ENCODE measurements around the gene MYL11. TPM values are rescaled to one million over a fixed set of nuclear protein-coding genes. Genes with fewer than 3 reads are reported as not detected.
A peak's percentile ranks its signal among the peaks of the same experiment; 100 is the strongest.
"Not testable (repeated sequence)": the region's sequence is repeated elsewhere in the genome, so short reads cannot be mapped to it uniquely, and the experiment has no call there.

The MYL11 gene, protein sequence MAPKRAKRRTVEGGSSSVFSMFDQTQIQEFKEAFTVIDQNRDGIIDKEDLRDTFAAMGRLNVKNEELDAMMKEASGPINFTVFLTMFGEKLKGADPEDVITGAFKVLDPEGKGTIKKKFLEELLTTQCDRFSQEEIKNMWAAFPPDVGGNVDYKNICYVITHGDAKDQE
- 0.85 TPM for total RNA-seq (ENCODE audit: unreplicated experiment)
- long read RNA-seq: 0 reads

DNA sequence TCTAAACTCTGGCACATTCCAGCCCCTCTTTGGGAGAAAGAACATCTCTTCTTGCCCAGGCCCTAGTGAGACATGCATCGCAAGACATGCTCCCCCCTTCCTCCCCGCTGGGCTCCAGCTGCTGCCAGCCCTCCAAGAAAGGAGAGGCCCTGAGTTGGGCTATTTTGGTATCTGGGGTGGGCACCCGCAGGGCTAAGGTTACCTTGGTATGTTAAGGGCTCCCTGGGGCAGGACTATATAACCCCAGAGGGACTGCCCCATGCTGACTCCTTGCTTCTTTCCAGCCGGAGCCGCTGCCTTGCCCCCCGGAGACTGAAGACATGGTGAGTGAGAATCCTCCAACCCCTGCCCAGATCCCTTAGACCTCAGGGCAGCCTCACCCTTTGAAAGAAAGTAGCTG is at the start of gene MYL11:
MYL11 (plus strand) TSS at position 265 of the 400 bp plus-strand sequence; CDS start at position 321, 56 bp downstream.
- no peak within 1 kb of the TSS for H3K4me3 Mint-ChIP-seq (ENCODE audit: unreplicated experiment)
- no peaks in the 10 kb centered on the region for H3K9me3 Mint-ChIP-seq (ENCODE audit: unreplicated experiment)
- peak within 1 kb of the TSS; percentile 42 for H3K27ac Mint-ChIP-seq (ENCODE audit: unreplicated experiment)

GRCh38 chr16:30334473-30334989 is 40.1 kb upstream of the MYL11 start:
- not testable (repeated sequence) for H3K27me3 Mint-ChIP-seq (ENCODE audit: unreplicated experiment); H3K36me3 Mint-ChIP-seq (ENCODE audit: low read depth, unreplicated experiment); H3K4me1 Mint-ChIP-seq (ENCODE audit: unreplicated experiment); H3K9me3 Mint-ChIP-seq (ENCODE audit: unreplicated experiment)
- Mint-ChIP-seq H3K27ac (ENCODE audit: unreplicated experiment) (peak overlapping the region; percentile 96), H3K4me3 (ENCODE audit: unreplicated experiment) (peak overlapping the region; percentile 99)
- DNase-seq (ENCODE audit: low spot score): peak; percentile 69

More for the DNA sequence above, at the start of gene MYL11:
- peaks cover 14% of the 10 kb centered on the region for H3K27me3 Mint-ChIP-seq (ENCODE audit: unreplicated experiment)
- no peak for DNase-seq (ENCODE audit: low spot score)
- peaks cover 9% of the 10 kb centered on the region for H3K36me3 Mint-ChIP-seq (ENCODE audit: low read depth, unreplicated experiment)
- TF ChIP-seq, protein P1, sequence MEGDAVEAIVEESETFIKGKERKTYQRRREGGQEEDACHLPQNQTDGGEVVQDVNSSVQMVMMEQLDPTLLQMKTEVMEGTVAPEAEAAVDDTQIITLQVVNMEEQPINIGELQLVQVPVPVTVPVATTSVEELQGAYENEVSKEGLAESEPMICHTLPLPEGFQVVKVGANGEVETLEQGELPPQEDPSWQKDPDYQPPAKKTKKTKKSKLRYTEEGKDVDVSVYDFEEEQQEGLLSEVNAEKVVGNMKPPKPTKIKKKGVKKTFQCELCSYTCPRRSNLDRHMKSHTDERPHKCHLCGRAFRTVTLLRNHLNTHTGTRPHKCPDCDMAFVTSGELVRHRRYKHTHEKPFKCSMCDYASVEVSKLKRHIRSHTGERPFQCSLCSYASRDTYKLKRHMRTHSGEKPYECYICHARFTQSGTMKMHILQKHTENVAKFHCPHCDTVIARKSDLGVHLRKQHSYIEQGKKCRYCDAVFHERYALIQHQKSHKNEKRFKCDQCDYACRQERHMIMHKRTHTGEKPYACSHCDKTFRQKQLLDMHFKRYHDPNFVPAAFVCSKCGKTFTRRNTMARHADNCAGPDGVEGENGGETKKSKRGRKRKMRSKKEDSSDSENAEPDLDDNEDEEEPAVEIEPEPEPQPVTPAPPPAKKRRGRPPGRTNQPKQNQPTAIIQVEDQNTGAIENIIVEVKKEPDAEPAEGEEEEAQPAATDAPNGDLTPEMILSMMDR (IDR thresholded peaks at IDR 0.05; ENCODE audit: unreplicated experiment): no peak
- H3K4me1 Mint-ChIP-seq (ENCODE audit: unreplicated experiment): peaks cover 21% of the 10 kb centered on the region

GRCh38 chr16:30335028-30335597 is 39.5 kb upstream of the MYL11 start:
- not testable (repeated sequence) for H3K4me1 Mint-ChIP-seq (ENCODE audit: unreplicated experiment); H3K27me3 Mint-ChIP-seq (ENCODE audit: unreplicated experiment); H3K36me3 Mint-ChIP-seq (ENCODE audit: low read depth, unreplicated experiment); H3K27ac Mint-ChIP-seq (ENCODE audit: unreplicated experiment); H3K9me3 Mint-ChIP-seq (ENCODE audit: unreplicated experiment)
- DNase-seq (ENCODE audit: low spot score): peak; percentile 88
- H3K4me3 Mint-ChIP-seq (ENCODE audit: unreplicated experiment): peak overlapping the region; percentile 84

- Mint-ChIP-seq H3K9me3 (ENCODE audit: unreplicated experiment) (no peaks in the 10 kb centered on the region), H3K4me3 (ENCODE audit: unreplicated experiment) (peak overlapping the region; percentile 84), H3K36me3 (ENCODE audit: low read depth, unreplicated experiment) (peaks cover 3% of the 10 kb centered on the region), H3K27me3 (ENCODE audit: unreplicated experiment) (peaks cover 3% of the 10 kb centered on the region), H3K4me1 (ENCODE audit: unreplicated experiment) (peaks cover 7% of the 10 kb centered on the region), H3K27ac (ENCODE audit: unreplicated experiment) (peak overlapping the region; percentile 30)
- TF ChIP-seq, protein P1 (IDR thresholded peaks at IDR 0.05; ENCODE audit: unreplicated experiment): no peak
- DNase-seq (ENCODE audit: low spot score): no peak
Measured at GRCh38 chr16:30335598-30336474, 38.8 kb upstream of the MYL11 start.

- H3K4me3 Mint-ChIP-seq (ENCODE audit: unreplicated experiment); H3K36me3 Mint-ChIP-seq (ENCODE audit: low read depth, unreplicated experiment); H3K9me3 Mint-ChIP-seq (ENCODE audit: unreplicated experiment); H3K27ac Mint-ChIP-seq (ENCODE audit: unreplicated experiment); H3K27me3 Mint-ChIP-seq (ENCODE audit: unreplicated experiment); H3K4me1 Mint-ChIP-seq (ENCODE audit: unreplicated experiment); DNase-seq (ENCODE audit: low spot score): not testable (repeated sequence)
Measured at GRCh38 chr16:30337964-30338357, 36.6 kb upstream of the MYL11 start.

DNA sequence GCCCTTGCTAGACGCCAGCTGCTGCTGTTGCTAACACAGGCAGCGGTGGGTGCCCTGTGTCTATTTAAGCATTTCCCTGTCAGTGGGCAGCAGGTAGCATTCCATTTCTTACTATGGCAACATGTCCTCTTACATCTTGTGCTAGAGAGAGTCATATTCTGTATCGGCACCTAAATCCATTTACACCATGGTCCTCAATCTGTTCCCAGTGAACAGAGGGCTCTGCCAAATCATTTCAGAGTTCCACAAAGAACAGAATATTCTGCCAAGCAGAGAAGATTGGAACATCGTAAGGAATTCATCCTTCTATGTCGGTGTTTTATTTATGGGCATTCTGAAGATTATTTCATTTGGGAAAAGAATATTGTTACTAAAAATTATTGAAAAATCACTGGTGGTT is 35.9 kb upstream of the MYL11 start:
- H3K27me3 Mint-ChIP-seq (ENCODE audit: unreplicated experiment); H3K36me3 Mint-ChIP-seq (ENCODE audit: low read depth, unreplicated experiment); H3K9me3 Mint-ChIP-seq (ENCODE audit: unreplicated experiment); H3K27ac Mint-ChIP-seq (ENCODE audit: unreplicated experiment); DNase-seq (ENCODE audit: low spot score); H3K4me3 Mint-ChIP-seq (ENCODE audit: unreplicated experiment); H3K4me1 Mint-ChIP-seq (ENCODE audit: unreplicated experiment): not testable (repeated sequence)
